OCI-LY3 (cell line): Measurements from ENCODE around the gene AKIRIN1.
A peak's percentile ranks its signal among the peaks of the same experiment; 100 is the strongest.
"Not testable (repeated sequence)": the region's sequence is repeated elsewhere in the genome, so short reads cannot be mapped to it uniquely, and the experiment has no call there.

Experiments used
- H2AFZ ChIP-seq: fragments of 200-600, 300-600 bp; shearing (Covaris generic); 2 replicates; pipeline ENCODE4 v1.6.0; 2014; ENCODE audit warnings: antibody characterized with exemption, low read depth, low read length
- H3K27ac ChIP-seq: fragments of 200-600, 300-600 bp; sonication (generic); 2 replicates; pipeline ENCODE4 v1.5.1; 2014; ENCODE audit warnings: mild to moderate bottlenecking, low read length, moderate library complexity, mixed read lengths
- H3K27me3 ChIP-seq: fragments of 200-600, 300-600 bp; sonication (generic); 2 replicates; pipeline ENCODE4 v1.6.1; 2014; ENCODE audit warnings: low read depth, low read length, mixed read lengths
- H3K36me3 ChIP-seq: fragments of 200-600, 300-600 bp; sonication (generic); replicated peaks from 2 replicates; pipeline ENCODE3; 2014; ENCODE audit warnings: low read depth, low read length, mixed read lengths
- H3K4me1 ChIP-seq: fragments of 300-600, 200-600 bp; sonication (generic); 2 replicates; pipeline ENCODE4 v1.6.1; 2014; ENCODE audit warnings: low read length, mixed read lengths
- H3K4me2 ChIP-seq: fragments of 200-600, 300-600 bp; sonication (generic); 2 replicates; pipeline ENCODE4 v1.6.1; 2014; ENCODE audit warnings: low read length, mixed read lengths
- H3K4me3 ChIP-seq: fragments of 300-600, 200-600 bp; sonication (generic); 2 replicates; pipeline ENCODE4 v1.5.1; 2014; ENCODE audit warnings: antibody characterized with exemption, mild to moderate bottlenecking, low read length, moderate library complexity
- H3K79me2 ChIP-seq: fragments of 300-600, 200-600 bp; shearing (Covaris generic); 2 replicates; pipeline ENCODE4 v1.6.1; 2014; ENCODE audit warnings: mild to moderate bottlenecking, low read length, mixed read lengths
- H3K9ac ChIP-seq: fragments of 300-600, 200-600 bp; shearing (Covaris generic); 2 replicates; pipeline ENCODE4 v1.6.0; 2014; ENCODE audit warnings: mild to moderate bottlenecking, low read length, moderate library complexity
- H3K9me3 ChIP-seq: fragments of 200-600, 300-600 bp; shearing (Covaris generic); 2 replicates; pipeline ENCODE4 v1.6.1; 2014; ENCODE audit warnings: low read length, mixed read lengths; ENCODE audit not compliant: insufficient read depth
- H4K20me1 ChIP-seq: fragments of 200-600, 300-600 bp; sonication (generic); 2 replicates; pipeline ENCODE4 v1.6.1; 2016; ENCODE audit warnings: low read length, mixed read lengths; ENCODE audit not compliant: insufficient read depth
- CTCF ChIP-seq: fragments of 200-600, 300-600 bp; sonication (generic); IDR thresholded peaks from 2 replicates; pipeline ENCODE4 v1.5.1; 2014; ENCODE audit warnings: antibody characterized with exemption, low read length, low read depth
- EZH2phosphoT487 ChIP-seq: fragments of 200-600 bp; shearing (Covaris generic); IDR thresholded peaks from 2 replicates; pipeline ENCODE4 v1.6.1; 2018; ENCODE audit warnings: antibody characterized with exemption, mixed run types, low read depth

Gene AKIRIN1

GRCh38 chr1:38962113-38962512 is 29.0 kb upstream of the AKIRIN1 start:
- Histone ChIP-seq H3K4me1 (no peaks in the 10 kb centered on the region), H3K4me2 (no peak overlapping the region), H3K36me3 (no peaks in the 10 kb centered on the region), H3K27me3 (no peaks in the 10 kb centered on the region), H3K79me2 (no peaks in the 10 kb centered on the region), H3K9ac (no peak overlapping the region), H4K20me1 (no peaks in the 10 kb centered on the region), H2AFZ (no peak overlapping the region), H3K4me3 (no peak overlapping the region), H3K27ac (no peak overlapping the region), H3K9me3 (no peaks in the 10 kb centered on the region)
- TF ChIP-seq EZH2phosphoT487 (no peak), CTCF (no peak)

DNA sequence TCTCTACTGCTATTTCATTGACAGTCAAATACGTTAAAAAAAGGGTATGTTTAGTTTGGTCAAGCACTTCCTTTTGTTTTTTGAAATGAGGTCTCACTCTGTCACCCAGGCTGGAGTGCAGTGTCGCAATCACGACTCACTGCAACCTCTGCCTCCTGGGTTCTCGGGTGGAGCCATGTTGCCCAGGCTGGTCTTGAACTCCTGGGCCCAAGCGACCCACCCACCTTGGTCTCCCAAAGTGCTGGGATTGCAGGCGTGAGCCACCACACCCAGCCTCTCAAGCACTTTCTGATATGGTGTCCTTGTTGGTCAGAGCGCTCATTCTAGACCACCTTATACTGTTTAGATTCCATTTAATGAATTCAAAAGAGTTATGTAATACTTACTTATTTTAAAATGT is 28.5 kb upstream of the AKIRIN1 start:
- Histone ChIP-seq H2AFZ (no peak overlapping the region), H3K27me3 (no peaks in the 10 kb centered on the region), H3K27ac (no peak overlapping the region), H3K4me1 (no peaks in the 10 kb centered on the region), H4K20me1 (no peaks in the 10 kb centered on the region), H3K9me3 (no peaks in the 10 kb centered on the region), H3K9ac (no peak overlapping the region), H3K36me3 (no peaks in the 10 kb centered on the region), H3K4me3 (no peak overlapping the region), H3K4me2 (no peak overlapping the region), H3K79me2 (no peaks in the 10 kb centered on the region)
- TF ChIP-seq EZH2phosphoT487 (no peak), CTCF (no peak)

GRCh38 chr1:38964140-38964548 is 26.9 kb upstream of the AKIRIN1 start:
- Histone ChIP-seq H3K79me2 (no peaks in the 10 kb centered on the region), H3K4me2 (no peak overlapping the region), H4K20me1 (no peaks in the 10 kb centered on the region), H3K9me3 (no peaks in the 10 kb centered on the region), H3K4me1 (no peaks in the 10 kb centered on the region), H3K27ac (no peak overlapping the region), H3K4me3 (no peak overlapping the region), H2AFZ (no peak overlapping the region), H3K9ac (no peak overlapping the region), H3K36me3 (no peaks in the 10 kb centered on the region), H3K27me3 (no peaks in the 10 kb centered on the region)
- TF ChIP-seq CTCF, result peak; percentile 41
- no peak for TF ChIP-seq EZH2phosphoT487

- not testable (repeated sequence) for H3K36me3 ChIP-seq, H3K4me1 ChIP-seq, H3K9ac ChIP-seq, H3K4me2 ChIP-seq, H3K9me3 ChIP-seq, H3K27ac ChIP-seq, H3K4me3 ChIP-seq, H3K27me3 ChIP-seq, H2AFZ ChIP-seq, H4K20me1 ChIP-seq, H3K79me2 ChIP-seq
Measured at GRCh38 chr1:38973145-38973544, 17.9 kb upstream of the AKIRIN1 start.
